ENCODE measurements around the gene VAPB.
"Not testable (repeated sequence)": the region's sequence is repeated elsewhere in the genome, so short reads cannot be mapped to it uniquely, and the experiment has no call there.

DNA sequence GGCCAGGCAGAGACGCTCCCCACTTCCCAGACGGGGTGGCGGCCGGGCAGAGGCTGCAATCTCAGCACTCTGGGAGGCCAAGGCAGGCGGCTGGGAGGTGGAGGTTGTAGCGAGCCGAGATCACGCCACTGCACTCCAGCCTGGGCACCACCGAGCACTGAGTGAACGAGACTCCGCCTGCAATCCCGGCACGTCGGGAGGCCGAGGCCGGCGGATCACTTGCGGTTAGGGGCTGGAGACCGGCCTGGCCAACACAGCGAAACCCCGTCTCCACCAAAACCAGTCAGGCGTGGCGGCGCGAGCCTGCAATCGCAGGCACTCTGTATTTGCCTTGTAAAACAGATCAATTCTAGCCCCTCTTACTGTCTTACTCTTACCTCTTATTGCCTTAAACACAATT is 25.8 kb downstream of the VAPB start:
- TF ChIP-seq EZH2phosphoT487 (IDR thresholded peaks at IDR 0.05; ENCODE audit: insufficient read depth, low read depth); EZH2 (IDR thresholded peaks at IDR 0.05; ENCODE audit: insufficient read depth, poor library complexity, severe bottlenecking): not testable (repeated sequence)

Measured in GM23248 (cell line).